Measurements from ENCODE around the gene MRC2. TPM values are rescaled to one million over a fixed set of nuclear protein-coding genes. Genes with fewer than 3 reads are reported as not detected.
A peak's percentile ranks its signal among the peaks of the same experiment; 100 is the strongest.
"Not testable (repeated sequence)": the region's sequence is repeated elsewhere in the genome, so short reads cannot be mapped to it uniquely, and the experiment has no call there.

Gene MRC2
- total RNA-seq, 1 experiment from 2014 or later = 124 TPM

- DNase-seq (ENCODE audit: low read depth) = no peak
These were observed 53.1 kb downstream of the MRC2 start for GRCh38 chr17:62680541-62681052.

GRCh38 chr17:62681061-62681938, 53.8 kb downstream of the MRC2 start:
- no peak for DNase-seq (ENCODE audit: low read depth)

- no peak for DNase-seq (ENCODE audit: low read depth)
These were observed 54.5 kb downstream of the MRC2 start for GRCh38 chr17:62681939-62682381.

DNA sequence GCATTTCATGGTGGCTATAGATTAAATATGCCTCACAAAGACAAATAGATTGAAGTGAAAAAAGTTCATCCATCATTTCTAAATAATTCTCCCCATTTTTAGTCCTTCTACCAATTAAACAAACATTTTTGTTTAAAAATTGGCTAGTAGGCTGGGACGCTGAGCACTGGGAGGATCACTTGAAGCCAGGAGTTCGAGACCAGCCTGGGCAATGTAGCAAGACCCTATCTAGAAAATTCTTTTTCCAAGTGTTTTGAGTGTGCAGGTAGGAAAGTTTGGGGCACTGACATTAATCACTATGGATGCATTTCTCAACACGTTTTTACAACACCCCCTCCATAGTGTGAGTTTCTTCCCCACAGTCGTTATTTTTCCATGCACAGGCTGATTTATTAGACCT, 56.7 kb downstream of the MRC2 start:
- no peak for DNase-seq (ENCODE audit: low read depth)

DNA sequence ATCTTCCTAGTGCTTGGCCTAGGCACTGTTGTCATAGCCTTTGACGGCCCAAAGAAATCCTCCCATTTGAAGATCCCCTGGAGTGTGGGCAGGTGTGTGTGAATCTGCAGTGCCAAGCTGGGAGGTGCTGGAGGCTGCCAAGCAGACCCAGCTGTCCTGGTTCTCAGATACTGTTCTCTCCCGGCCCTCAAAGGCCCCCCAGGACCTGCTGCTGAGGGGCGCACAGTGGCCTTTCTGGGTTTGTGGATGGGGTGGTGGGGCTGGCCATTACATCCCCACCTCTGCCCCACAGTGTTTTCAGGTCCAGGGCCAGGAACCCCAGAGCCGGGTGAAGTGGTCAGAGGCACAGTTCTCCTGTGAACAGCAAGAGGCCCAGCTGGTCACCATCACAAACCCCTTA, 60.5 kb downstream of the MRC2 start:
- no peak for DNase-seq (ENCODE audit: low read depth)

DNA sequence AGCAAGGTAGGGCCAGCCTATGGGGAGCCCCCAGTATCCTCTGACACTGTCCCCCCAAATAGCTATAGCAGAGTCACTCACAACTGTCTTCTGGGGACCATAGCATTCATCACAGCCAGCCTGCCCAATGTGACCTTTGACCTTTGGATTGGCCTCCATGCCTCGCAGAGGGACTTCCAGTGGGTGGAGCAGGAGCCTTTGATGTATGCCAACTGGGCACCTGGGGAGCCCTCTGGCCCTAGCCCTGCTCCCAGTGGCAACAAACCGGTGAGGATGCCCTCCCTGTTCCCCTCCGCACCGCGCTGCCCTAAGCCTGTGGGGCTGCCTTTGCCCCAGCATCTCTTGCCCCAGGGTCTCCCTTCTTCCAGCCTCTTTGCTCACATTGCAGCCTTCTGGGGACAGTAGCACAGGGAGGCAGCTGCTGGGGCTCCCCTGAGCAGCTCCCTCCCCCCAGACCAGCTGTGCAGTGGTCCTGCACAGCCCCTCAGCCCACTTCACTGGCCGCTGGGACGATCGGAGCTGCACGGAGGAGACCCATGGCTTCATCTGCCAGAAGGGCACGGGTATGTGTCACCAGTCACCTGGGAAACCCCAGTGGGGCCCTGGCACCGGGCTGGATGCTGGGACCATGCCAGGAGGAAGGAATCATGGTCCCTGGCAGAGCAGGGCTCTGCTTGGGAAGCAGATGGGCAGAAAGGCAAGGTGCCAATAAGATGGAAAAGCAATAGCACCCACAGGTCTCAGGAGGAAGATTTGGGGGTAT, 61.1 kb downstream of the MRC2 start:
- DNase-seq (ENCODE audit: low read depth) = no peak

DNA sequence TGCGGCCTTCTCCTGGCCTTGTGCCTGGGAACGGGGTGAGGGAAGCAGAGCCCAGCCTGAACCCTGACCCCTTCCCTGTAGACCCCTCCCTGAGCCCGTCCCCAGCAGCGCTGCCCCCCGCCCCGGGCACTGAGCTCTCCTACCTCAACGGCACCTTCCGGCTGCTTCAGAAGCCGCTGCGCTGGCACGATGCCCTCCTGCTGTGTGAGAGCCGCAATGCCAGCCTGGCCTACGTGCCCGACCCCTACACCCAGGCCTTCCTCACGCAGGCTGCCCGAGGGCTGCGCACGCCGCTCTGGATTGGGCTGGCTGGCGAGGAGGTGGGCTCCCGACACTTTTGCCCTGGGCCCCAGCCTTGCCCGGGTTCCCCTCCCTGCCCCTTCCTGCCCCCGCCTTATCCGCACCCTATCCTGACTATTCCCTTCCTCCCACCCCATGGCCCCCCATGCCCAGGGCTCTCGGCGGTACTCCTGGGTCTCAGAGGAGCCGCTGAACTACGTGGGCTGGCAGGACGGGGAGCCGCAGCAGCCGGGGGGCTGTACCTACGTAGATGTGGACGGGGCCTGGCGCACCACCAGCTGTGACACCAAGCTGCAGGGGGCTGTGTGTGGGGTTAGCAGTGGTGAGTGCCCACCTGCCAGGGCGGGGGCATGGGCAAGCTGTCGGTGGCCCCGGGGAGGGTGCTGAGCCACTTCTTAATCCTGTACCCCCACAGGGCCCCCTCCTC, 62.1 kb downstream of the MRC2 start:
- DNase-seq (ENCODE audit: low read depth) = no peak

DNA sequence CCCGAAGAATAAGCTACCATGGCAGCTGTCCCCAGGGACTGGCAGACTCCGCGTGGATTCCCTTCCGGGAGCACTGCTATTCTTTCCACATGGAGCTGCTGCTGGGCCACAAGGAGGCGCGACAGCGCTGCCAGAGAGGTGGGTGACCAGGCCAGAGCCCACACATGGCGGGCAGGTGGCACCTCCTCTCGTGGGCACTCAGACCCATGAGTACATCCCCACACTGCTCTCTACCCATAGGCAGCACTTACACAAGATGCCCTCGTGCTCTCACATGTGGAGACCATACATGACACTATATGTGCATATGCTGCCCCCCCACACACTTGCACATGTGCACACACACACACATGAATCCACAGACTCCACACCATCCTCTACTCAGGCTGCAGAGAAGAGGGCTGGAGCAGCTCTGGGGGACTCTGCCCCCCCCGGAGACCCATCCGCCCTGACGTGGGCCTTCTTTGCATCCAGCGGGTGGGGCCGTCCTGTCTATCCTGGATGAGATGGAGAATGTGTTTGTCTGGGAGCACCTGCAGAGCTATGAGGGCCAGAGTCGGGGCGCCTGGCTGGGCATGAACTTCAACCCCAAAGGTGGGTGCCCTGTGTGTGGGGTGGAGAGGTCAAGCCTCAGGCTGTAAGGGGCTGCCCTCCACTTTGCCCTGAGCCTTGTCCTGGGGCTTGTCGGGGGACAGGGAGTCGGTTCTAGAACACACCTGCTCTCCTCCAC, 62.9 kb downstream of the MRC2 start:
- no peak for DNase-seq (ENCODE audit: low read depth)

DNA sequence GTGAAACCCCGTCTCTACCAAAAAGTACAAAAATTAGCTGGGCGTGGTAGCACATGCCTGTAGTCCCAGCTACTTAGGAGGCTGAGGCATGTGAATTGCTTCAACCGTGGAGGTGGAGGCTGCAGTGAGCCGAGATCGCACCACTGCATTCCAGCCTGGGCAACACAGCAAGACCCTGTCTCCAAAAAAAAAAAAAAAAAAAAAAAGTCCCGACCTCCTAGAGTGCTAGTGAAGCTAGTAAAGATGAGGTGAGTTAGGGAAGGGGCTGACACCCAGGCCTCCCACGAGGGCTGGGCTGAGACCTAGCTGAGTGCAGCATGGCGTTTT, 64.1 kb downstream of the MRC2 start:
- DNase-seq (ENCODE audit: low read depth) = not testable (repeated sequence)

DNA sequence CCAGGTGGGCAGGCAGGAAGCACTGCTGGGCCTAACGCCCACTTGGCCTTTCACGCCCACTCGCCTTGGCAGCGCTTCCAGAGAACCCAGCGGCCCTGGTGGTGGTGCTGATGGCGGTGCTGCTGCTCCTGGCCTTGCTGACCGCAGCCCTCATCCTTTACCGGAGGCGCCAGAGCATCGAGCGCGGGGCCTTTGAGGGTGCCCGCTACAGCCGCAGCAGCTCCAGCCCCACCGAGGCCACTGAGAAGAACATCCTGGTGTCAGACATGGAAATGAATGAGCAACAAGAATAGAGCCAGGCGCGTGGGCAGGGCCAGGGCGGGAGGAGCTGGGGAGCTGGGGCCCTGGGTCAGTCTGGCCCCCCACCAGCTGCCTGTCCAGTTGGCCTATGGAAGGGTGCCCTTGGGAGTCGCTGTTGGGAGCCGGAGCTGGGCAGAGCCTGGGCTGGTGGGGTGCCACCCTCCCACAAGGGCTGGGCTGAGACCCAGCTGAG, 64.7 kb downstream of the MRC2 start:
- DNase-seq (ENCODE audit: low read depth) = no peak

- peak; percentile 40 for DNase-seq (ENCODE audit: low read depth)
These were observed 65.4 kb downstream of the MRC2 start for GRCh38 chr17:62692721-62693431.

DNA sequence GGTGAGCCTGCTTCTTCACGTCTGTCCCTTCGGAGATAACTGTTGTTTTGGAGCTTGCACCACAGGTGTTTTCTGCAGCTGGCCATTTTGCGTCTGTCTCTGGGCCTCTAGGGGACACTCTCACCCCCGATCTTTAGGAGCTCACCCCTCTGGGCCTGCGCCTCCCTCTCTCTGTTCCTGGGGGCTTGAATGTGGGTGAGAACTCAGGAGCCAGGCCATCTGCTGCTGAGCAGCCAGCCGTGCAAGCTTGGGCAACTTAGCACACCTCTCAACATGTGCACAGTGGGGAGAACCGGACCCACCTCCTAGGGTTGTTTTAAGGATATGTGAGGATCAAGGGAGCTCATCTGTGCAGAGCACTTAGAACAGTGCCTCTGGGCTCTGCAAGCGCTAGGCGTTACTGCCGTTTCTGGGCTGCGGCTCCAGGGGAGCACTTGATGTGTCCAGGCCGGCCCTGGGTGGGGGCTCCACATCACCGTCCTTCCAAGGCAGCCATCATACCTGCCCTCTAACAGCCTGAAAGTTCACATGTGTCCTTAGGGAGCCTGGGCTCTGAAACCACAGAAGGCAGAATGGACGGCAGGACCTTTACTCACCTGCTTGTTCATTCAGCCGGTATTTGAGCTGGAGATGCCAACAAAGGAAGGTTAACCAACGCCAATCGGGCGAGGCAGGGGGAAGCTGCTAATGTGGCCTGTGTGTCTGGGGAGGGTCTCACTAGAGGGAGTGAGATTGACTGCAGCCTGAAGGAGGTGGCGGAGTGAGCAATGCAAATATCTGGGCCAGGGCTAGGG, 66.3 kb downstream of the MRC2 start:
- no peak for DNase-seq (ENCODE audit: low read depth)

DNA sequence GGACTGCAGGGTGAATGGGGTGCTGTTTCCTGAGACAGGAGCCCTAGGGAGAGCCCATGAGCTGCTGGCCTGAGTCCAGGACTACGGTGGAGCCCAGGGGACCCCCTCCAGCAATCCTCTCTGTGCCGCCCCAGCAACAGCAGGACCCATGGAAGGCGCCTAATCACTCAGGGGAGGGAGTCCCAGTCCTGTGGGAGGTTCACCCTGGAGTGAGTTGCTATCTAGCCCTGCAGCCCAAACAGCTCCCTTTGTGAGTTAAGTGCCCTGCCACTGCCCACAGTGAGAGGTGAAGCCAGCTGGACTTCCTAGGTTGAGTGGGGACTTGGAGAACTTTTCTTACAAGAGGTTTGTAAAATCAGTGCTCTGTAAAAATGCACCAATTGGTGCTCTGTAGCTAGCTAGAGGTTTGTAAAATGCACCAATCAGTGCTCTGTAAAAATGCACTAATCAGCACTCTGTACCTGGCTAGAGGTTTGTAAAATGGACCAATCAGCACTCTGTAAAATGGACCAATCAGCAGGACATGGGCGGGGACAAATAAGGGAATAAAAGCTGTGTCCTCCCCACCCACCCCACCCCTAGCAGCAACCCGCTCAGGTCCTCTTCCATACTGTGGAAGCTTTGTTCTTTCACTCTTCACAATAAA, 67.7 kb downstream of the MRC2 start:
- not testable (repeated sequence) for DNase-seq (ENCODE audit: low read depth)

DNA sequence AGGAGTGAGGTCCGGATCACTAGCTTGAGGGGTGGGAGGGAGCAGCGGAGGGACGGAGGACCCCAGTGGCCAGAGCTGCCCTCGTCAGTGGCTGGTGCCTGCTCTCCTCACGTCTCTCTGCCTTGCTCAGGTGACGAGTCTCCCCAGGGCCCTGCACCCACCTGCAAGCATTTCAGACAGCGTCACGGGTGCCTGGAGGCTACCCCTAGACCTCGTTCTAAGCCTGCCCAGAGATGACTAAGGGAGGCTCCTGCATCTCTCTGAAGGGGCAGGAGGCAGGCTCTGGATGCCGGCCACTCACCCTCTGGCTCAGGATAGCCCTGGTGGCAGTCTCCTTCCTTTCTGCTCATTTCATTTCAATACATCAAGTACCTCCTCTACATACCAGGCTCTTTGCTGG, 68.8 kb downstream of the MRC2 start:
- DNase-seq (ENCODE audit: low read depth) = no peak

DNA sequence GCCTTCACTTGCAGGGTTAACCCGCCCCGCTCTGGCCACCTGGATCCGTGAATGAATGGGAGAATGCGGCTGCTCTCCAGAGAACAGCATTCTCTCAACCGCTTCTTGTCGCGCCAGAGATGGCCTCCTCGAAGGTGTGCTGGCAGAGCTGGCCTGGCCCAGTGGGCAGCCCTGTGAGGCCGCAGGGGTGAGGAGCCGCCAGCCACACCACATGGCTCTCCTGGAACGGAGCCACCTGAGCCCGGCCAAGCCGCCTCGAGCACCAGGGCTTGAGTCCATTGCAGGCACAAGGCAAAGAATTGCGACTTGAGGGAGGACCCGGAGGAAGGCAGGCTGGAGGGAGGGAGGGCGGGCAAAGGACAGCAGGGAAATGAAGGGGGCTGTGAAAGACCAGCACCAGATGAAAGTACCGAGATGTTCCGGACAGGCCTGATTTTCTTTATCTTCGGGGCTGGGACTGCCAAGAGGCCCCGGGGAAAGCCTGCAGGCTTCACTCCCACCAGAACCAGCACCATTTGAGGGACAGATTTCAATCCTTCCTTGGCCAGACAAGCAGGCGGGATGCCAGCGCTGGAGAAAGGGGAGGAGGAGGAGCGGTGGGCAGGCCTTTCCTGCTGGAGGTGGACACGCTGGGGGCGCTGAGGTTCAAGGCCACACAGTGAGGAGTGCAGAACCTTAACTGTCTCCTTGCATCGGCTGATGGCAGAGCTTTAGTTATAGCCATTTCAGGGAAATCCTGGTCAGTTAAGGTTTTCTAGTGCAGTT, 69.4 kb downstream of the MRC2 start:
- DNase-seq (ENCODE audit: low read depth) = no peak

DNA sequence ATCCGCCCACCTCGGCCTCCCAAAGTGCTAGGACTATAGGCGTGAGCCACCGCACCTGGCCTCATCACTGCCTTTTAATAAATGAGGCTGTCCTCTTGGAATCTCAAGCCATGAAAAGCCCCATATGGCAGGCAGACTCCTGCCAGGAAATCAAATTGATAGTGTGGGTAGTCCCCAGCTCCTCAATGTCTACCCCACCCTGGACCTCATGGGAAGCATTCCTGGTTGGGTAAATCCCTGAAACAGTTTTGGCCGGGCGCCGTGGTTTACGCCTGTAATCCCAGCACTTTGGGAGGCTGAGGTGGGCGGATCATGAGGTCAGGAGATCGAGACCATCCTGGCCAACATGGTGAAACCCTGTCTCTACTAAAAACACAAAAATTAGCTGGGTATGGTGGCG, 71.0 kb downstream of the MRC2 start:
- DNase-seq (ENCODE audit: low read depth) = not testable (repeated sequence)

- DNase-seq (ENCODE audit: low read depth) = no peak
These were observed 73.7 kb downstream of the MRC2 start for GRCh38 chr17:62700964-62701705.

GRCh38 chr17:62701706-62702085, 74.2 kb downstream of the MRC2 start:
- no peak for DNase-seq (ENCODE audit: low read depth)

Measured in RPMI7951 (cell line).